HG03457 (cell line): ENCODE data around the gene PPBP.

Source experiments
- ATAC-seq: cut with Tn5 transposase; IDR thresholded peaks from one replicate; pipeline ENCODE4 v1.9.1; 2021; ENCODE audit warnings: moderate number of reproducible peaks; ENCODE audit not compliant: unreplicated experiment

The PPBP gene

DNA sequence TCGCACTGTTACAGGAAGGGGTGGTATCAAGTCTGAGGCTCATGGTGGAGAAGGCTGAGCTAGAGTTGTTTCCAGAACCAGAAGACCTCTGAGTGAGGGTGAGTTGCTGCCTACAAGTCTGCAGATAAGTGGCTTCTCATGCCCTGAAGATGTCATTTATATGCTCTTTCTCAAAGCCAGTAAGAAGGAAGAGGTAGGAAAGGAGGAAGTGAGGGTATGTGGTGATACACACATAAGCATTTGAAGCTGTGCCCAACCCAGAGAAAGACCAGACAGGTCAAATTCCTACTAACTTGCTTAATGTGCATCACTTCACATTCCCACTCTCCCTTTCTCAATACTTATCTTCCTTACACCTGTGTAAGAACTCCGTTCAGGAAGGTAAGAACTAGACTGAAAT lies at the start of gene PPBP:
Gene PPBP (minus strand): TSS at position 130 of the 400 bp plus-strand sequence. CDS start 87 bp downstream, at position 43.
- ATAC-seq, result no peak

DNA sequence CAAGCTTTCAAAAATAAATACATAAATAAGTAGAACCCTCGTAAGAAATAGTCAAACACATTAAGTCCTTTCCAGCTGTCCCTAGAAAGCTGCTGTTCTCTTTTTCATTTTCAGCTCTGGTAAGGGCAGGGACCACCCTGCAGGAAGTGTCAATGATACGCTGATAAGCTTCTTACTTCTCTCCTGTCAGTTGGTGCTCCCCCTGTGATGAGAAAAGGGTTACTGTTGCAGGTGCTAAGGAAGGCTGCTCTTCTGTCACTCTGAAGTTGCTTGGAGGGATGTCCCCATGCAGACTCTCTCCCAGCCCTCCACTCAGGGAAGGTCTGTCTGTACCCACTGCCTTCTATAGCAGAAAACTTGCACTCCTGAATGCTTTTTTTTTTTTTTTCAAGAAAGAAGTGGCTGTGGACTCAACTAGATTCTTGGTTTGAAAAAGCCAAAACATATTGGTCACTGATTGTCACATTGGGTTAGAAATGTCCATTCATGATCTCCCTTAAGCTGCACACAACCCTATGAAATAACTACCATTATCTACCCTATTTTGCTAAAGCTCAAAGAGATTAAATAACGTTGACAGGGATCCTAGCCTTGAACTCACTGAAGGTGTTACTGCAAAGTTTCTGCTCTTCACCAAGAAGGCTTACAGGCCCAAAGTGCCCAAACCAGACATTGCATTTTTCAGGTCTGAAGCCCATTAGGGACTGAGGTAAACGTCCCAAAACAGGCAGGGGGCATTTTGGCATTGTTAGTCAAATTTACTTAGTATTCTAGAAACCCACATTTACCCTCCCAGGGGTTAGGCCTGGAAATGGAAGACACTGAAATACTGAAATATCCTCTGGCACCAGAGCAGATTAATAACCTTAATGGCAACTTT lies 49.3 kb upstream of the PPBP start:
- ATAC-seq, result no peak

DNA sequence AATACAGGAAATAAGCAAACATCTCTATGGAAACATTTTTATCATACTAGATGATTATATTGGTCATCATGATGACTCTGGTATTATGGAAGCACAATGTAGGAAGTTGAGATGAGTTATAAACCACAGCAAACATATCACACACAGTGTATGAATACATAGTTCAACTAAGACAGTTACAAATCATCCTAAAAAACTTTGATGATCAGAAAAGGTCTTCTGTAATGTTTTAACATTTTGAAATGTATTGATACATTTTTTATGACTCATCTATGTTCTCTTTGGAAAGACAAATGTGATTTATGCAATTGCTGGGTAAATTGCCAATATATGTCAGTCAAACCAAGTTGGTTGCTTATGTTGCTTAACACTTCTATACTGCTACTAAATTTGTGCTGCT lies 45.7 kb upstream of the PPBP start:
- ATAC-seq, result no peak

DNA sequence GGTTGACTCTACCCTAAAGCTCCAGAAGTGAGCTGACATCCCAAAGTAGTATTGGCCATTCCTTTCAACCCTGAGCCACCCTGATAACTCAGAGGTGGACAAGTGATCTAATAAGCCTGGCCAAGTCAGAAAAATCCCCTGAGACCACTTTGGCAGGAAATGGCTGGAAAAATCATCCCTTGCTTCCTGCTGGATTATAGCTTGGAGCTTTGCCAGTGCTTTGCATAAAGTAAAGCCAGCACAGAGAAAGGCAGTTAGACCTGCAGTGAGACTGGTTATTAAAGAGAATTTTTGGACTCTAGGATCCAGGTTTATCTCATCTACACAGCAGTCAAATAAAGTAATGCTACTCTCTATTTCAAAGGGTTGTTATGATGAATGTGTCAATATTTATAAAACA lies 44.1 kb upstream of the PPBP start:
- ATAC-seq, result no peak

DNA sequence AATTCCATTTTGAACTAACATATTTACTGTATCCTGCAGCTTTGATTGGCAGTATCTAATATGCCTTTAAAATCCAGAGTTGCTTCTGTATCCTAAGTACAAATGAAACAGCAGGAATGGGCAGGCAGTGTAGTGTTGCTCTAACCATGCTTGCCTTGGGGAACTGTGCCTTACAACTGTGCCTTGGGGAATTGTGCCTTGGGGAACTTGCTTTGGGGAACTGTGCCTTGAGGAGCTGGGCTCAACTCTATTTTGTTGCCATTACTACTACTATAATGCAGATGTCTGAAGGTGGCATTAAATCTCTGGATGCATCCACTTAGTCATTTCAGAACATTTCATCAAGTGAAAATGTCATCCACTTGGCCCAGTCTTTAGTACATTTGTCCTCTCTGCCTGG lies 43.6 kb upstream of the PPBP start:
- no peak for ATAC-seq

DNA sequence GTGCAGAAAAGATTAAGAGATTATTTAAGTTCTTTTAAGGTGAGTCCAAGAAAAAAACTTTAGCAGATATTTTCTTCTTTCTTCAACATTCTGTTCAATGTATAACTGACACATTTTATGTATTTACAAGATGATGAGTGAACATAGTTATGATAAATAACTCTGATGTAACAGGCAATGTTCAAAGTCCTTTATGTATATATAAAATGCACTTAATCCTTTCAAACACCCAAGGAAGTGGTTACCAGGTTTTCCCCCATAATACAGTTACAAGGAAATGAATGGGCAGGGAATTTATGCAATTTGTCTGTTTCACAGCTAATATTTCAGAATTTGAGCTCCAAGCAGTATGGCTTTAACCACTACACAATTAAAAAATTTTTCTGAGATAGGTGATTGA lies 42.3 kb upstream of the PPBP start:
- no peak for ATAC-seq

DNA sequence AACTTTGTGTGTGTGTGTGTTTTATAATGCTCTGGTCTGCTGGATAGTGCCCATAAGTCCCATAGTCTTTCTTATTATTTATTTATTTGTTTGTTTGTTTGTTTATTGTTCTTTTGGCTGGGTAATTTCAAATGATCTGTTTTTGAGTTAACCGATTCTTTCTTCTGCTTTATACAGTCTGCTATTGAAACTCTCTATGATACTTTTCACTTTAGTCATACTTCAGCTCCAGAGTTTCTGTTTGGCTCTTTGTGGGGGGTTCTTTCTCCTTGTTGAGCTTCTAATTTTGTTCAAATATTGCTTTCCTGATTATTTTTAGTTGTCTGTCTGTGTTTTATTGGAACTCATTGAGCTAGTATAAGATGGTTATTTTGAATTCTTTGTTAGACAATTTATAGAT lies 40.5 kb upstream of the PPBP start:
- ATAC-seq, result no peak

GRCh38 chr4:74023709-74024108 lies 35.7 kb upstream of the PPBP start:
- no peak for ATAC-seq

- no peak for ATAC-seq
These were observed 33.6 kb upstream of the PPBP start for GRCh38 chr4:74021601-74022000.

- ATAC-seq, result no peak
These were observed 30.8 kb upstream of the PPBP start for GRCh38 chr4:74018771-74019170.

GRCh38 chr4:74018116-74018515 lies 30.1 kb upstream of the PPBP start:
- ATAC-seq, result no peak

DNA sequence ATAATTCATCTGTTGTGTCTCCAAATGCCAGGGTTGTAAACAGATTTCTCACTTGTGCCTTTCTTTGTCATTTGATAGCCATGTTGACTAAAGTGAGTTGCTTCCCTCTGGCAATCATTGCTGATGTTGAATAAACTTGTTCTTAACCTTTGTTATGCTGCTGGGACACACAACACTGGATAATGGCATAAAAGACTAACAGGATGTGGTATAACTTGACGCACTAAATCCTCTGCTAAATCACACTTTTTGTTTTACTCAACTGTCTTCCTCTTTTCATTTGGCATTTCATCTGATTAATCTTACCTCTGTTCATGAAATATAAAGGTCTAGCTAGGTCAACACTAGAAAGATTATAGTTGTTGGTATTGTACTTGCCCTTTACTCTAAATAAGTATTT lies 28.1 kb upstream of the PPBP start:
- no peak for ATAC-seq

DNA sequence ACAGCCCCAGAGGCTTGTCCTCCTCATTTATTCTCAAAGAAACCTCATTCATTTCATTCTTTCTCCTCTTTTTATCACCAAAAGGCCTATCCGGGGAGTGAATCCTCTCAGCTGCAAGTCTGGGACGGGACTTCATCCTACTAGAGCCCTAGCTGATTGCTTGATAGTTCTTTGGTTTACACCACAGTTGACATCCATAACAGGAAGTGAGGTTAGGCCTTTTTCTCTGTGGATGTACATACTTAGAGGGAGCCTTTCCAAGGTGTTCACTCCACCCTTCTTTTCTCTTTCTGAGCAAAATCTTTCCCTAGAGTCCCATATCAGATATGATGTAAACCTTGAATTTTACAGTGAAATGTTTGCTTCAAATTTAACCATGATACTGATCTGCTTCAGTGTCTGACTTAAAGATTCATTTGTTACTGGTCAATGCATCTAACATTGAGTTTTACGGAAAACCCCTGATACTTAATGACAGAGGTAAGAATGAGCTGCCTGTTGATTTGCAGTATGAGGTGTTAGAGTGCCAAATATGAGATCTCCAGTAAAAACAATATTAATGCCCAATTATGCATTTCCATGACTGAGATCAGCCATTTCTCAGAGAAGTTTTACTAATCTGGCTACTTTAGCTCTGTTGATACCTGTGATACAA lies 27.3 kb upstream of the PPBP start:
- no peak for ATAC-seq

DNA sequence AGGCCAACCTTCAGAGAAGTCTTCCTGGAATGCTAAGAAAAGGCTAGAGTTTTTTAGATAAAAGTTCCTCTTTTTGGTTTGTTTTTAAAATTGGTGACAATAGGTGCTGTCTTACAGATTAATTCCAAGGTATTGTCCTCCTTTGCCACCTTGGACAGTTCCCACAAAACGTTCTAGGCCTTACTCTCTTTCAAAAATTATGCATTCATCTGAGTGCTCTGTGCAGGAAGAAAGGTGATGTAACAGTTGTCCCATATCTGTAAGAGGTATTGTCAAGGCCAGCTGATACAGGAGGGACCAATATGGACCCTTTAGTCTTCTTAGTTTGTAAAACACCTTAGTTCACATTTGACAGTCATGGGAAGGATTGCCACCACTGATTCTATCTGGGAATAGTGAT lies 26.3 kb upstream of the PPBP start:
- no peak for ATAC-seq

DNA sequence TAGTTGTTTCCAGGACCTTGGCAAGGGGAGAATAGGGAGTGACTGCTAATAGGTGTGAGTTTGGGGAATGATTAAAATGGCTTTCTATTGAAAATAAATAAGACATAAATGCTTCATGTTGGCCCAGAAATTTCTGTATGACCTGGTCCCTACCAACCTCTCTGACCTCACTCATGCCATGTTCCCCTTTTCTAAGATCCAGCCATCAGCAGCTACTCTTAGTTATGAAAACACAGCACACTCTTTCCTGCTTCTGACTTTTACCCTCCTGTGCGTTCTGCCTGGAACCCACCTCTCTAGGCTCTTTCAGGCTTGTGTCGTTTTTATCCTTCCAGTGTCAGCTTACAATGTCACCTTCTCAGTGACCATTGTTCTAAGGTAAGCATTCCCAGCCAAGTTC lies 25.3 kb upstream of the PPBP start:
- no peak for ATAC-seq

GRCh38 chr4:74012130-74012529 lies 24.1 kb upstream of the PPBP start:
- ATAC-seq, result no peak

- no peak for ATAC-seq
These were observed 21.3 kb upstream of the PPBP start for GRCh38 chr4:74009307-74009706.

- ATAC-seq, result no peak
These were observed 18.1 kb upstream of the PPBP start for GRCh38 chr4:74006009-74006476.

- ATAC-seq, result no peak
These were observed 17.5 kb upstream of the PPBP start for GRCh38 chr4:74005528-74005927.

DNA sequence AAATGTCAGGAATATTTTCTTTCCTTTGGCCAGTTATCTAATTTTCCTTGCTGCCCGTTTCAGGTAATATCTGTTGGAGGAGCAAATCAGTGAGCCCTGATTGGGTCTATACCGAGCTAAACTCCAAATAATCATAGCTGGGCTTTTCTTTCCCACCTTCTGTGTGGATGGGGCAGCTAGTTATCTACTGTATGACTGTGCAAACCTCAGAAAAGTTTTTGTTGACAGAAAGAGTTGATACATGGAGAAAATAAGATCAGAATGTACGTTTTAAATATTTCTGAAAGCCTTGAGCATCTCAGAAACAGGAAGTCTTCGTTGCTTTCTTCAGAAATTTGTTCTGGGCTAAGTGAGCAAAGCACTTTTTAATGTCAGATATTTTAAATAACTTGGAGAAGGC lies 16.7 kb upstream of the PPBP start:
- no peak for ATAC-seq

DNA sequence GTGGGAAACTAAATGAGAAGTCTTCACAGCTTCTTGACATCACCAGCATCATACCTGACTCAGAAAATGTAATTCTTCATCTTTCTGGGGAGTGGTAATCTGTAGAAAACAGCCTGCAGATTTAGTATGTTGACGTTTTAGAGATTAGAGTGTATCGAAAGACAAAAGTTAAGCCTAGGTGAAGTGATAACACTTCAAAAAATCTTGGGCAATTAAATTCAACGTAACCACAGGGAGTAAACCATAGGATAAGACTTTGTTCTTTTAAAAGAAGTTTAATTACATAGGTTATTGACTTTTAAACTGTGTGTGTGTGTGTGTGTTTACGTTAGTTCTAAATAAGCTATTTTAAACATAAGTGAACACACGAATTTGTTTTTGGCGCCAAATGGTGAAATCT lies 12.3 kb upstream of the PPBP start:
- no peak for ATAC-seq
